SK-N-SH (cell line): ENCODE data around the gene BAD.
A peak's percentile ranks its signal among the peaks of the same experiment; 100 is the strongest.

ENCODE experiments used
- CHD2 ChIP-seq: fragments of 150-350 bp; IDR thresholded peaks from 2 replicates; pipeline ENCODE4 v1.6.1; 2018; ENCODE audit warnings: low read length; ENCODE audit not compliant: partially characterized antibody
- CTCF ChIP-seq: fragments of 200-600 bp; sonication (generic); IDR thresholded peaks from 2 replicates; pipeline ENCODE4 v1.6.1; 2017; ENCODE audit warnings: antibody characterized with exemption, mild to moderate bottlenecking, moderate library complexity
- EP300 ChIP-seq, 2 experiments: IDR thresholded peaks; 2 replicates each; pipeline versions ENCODE4 v1.4.0 to v1.6.1; 2012; ENCODE audit warnings: borderline replicate concordance in 1 of 2, low read depth in 1 of 2, low read length in 1 of 2
- GATA2 ChIP-seq: sonication (generic); formaldehyde crosslinking; IDR thresholded peaks from 2 replicates; pipeline ENCODE4 v1.5.0; 2020; ENCODE audit warnings: mild to moderate bottlenecking, missing genetic modification reagents
- NRF1 ChIP-seq: IDR thresholded peaks from 2 replicates; pipeline ENCODE4 v1.6.1; 2012; ENCODE audit warnings: low read depth, mild to moderate bottlenecking, low read length
- POLR2AphosphoS5 ChIP-seq: IDR thresholded peaks from 2 replicates; pipeline ENCODE4 v1.6.1; 2012; ENCODE audit warnings: low read depth, low read length
- RCOR1 ChIP-seq: fragments of 150-350 bp; IDR thresholded peaks from 2 replicates; pipeline ENCODE4 v1.6.1; 2017; ENCODE audit warnings: antibody characterized with exemption, low read length
- SIN3A ChIP-seq: IDR thresholded peaks from 2 replicates; pipeline ENCODE4 v1.6.1; 2012; ENCODE audit warnings: low read depth, mild to moderate bottlenecking, low read length, moderate library complexity, borderline replicate concordance
- YY1 ChIP-seq: IDR thresholded peaks from 2 replicates; pipeline ENCODE4 v1.4.0; 2012; ENCODE audit warnings: low read depth, mild to moderate bottlenecking
- ZBTB33 ChIP-seq: IDR thresholded peaks from 2 replicates; pipeline ENCODE4 v1.4.0; 2012; ENCODE audit warnings: low read depth, borderline replicate concordance

- TF ChIP-seq CTCF (no peak; the same call in 1 of the 2 replicates), POLR2AphosphoS5 (peak; percentile 73; the same call in 1 of the 2 replicates), SIN3A (peak; percentile 71; the same call in 1 of the 2 replicates), NRF1 (no peak; the same call in 1 of the 2 replicates), ZBTB33 (no peak), RCOR1 (no peak), YY1 (peak; percentile 96), EP300 (IDR thresholded peaks at IDR 0.05; ENCODE audit: borderline replicate concordance in 1 of 2, low read depth in 1 of 2, low read length in 1 of 2) (no peak), CHD2 (peak; percentile 91), GATA2 (CRISPR knock-in tag) (no peak)
Measured at GRCh38 chr11:64246871-64247728, 37.4 kb downstream of the BAD start, which contains the start of gene PPP1R14B.
